Right lobe of liver (tissue), 6 donors: Measurements from ENCODE around the gene RBM26. TPM values are rescaled to one million over a fixed set of nuclear protein-coding genes. Genes with fewer than 3 reads are reported as not detected.

ENCODE experiments used
- ATAC-seq, 4 donors: fragments of 200-7000 bp; cut with Tn5 transposase; one replicate each; pipeline ENCODE4 v1.9.1; 2020; ENCODE audit warnings: mild to moderate bottlenecking in 4 of 4, moderate library complexity in 4 of 4
- DNase-seq, 3 donors: peaks; one replicate each; pipeline ENCODE4 v3.0.0-alpha.2; 2020
- H3K27ac ChIP-seq, 3 donors: fragments of 200-600 bp; one replicate each; pipeline ENCODE4 v1.8.0; 2022
- H3K27me3 ChIP-seq, 2 donors: fragments of 200-600 bp; one replicate each; pipeline ENCODE4 v1.8.0; 2022
- H3K36me3 ChIP-seq, 4 donors: fragments of 200-600 bp; sonication (generic) in 1 of 4; one replicate each; pipeline versions ENCODE4 v1.5.1 to v1.8.0; 2017 to 2022; ENCODE audit warnings: control low read depth in 1 of 4
- H3K4me1 ChIP-seq, 4 donors: fragments of 200-600 bp; sonication (generic) in 1 of 4; one replicate each; pipeline versions ENCODE4 v1.5.1 to v1.8.0; 2017 to 2022; ENCODE audit warnings: control low read depth in 1 of 4
- H3K4me3 ChIP-seq, 3 donors: fragments of 200-600 bp; one replicate each; pipeline ENCODE4 v1.8.0; 2022
- H3K9me3 ChIP-seq, 4 donors: fragments of 200-600 bp; sonication (generic) in 1 of 4; one replicate each; pipeline versions ENCODE4 v1.5.1 to v1.8.0; 2017 to 2022; ENCODE audit warnings: control low read depth in 1 of 4
- CTCF ChIP-seq, 4 donors: fragments of 200-600 bp in 3 of 4; fragments of 450-650 bp in 1 of 4; IDR thresholded peaks; one replicate each; pipeline versions ENCODE4 v1.5.1 to v1.8.0; 2016 to 2022; ENCODE audit warnings: antibody characterized with exemption in 4 of 4, mild to moderate bottlenecking in 2 of 4
- POLR2A ChIP-seq: fragments of 450-650 bp; IDR thresholded peaks from one replicate; pipeline ENCODE4 v1.6.1; 2017; ENCODE audit warnings: antibody characterized with exemption, mild to moderate bottlenecking
- WGBS: methylation state at CpG from one replicate; pipeline ENCODE4 v1.1.6; 2018; ENCODE audit warnings: low coverage, low lambda C conversion rate; ENCODE audit not compliant: insufficient coverage; ENCODE audit errors: missing lambda C conversion rate; 5-methylcytosine and 5-hydroxymethylcytosine counted together
- intact Hi-C, 2 donors: fragments of 100-400 bp; cut with DNase I; formaldehyde crosslinking; loops; one replicate each; pipeline versions ENCODE4 v1.11.2 to v1.14.1; 2022
- total RNA-seq, 6 experiments: library from RNA; depleted of rRNA in 2 of 6; stranded (reverse); fragments of >200 nt in 2 of 6; fragmentation: NEBNext Ultra II Directional in 3 of 6; extraction: Animal tissue kit (Norgen Biotek cat#: 25700) in 3 of 6; gene quantifications; one replicate each; pipeline versions ENCODE4 v1.1.0 to v1.2.4, GENCODE V29; 2016 to 2023
- donor health status: DM: no; HTN: yes; CAD: no.
- donor health status: DM: no; HTN: no; CAD: no.
- donor health status: DM: no; HTN: no; CAD: no.
- donor health status: DM: no; HTN: yes; CAD: no.
- donor health status: DM: no; HTN: yes; CAD: no.

Gene RBM26
- total RNA-seq, 6 experiments from 2014 or later = 12.9 to 16.7 (median 15.1) TPM

DNA sequence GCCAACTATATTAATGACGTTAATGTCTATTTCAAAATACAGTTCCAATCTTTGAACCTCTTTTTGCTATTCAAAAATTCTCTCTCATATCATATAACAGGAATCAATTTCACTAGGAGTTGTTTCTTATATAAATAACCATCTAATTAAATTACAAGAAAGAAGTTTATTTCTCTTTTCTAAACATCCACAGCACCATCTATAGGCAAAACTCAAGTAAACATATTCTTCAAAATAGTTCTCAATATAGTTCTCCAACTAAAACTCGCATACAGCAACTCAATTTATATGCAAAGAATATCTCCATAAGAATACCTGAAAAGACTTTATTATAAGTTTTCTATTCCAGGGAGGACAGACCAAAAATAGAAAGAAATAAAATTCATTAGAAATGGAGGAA lies 65.6 kb downstream of the RBM26 start:
- Histone ChIP-seq H3K4me3 (no peak overlapping the region), H3K27me3 (no peaks in the 10 kb centered on the region), H3K4me1 (no peaks in the 10 kb centered on the region), H3K27ac (no peak overlapping the region), H3K9me3 (no peaks in the 10 kb centered on the region), H3K36me3 (peaks cover 6 to 67% (median 21%) of the 10 kb centered on the region in 4 donors)
- TF ChIP-seq POLR2A (no peak), CTCF (IDR thresholded peaks at IDR 0.05) (peak in 1 of 4 donors; percentile 4)
- WGBS = 81% methylated on average over 2 of the region's 2 CpGs
- no peak for DNase-seq
- intact Hi-C loops = no loop called here
- no peak for ATAC-seq

GRCh38 chr13:79338343-79338742 lies 67.7 kb downstream of the RBM26 start:
- ATAC-seq = no peak
- no peak for TF ChIP-seq POLR2A
- TF ChIP-seq CTCF (IDR thresholded peaks at IDR 0.05) = no peak
- Histone ChIP-seq H3K4me3 (no peak overlapping the region), H3K27ac (no peak overlapping the region), H3K36me3 (peaks cover 6 to 70% (median 27%) of the 10 kb centered on the region in 4 donors), H3K27me3 (no peaks in the 10 kb centered on the region), H3K9me3 (no peaks in the 10 kb centered on the region), H3K4me1 (no peaks in the 10 kb centered on the region)
- 97% methylated on average over 3 of the region's 3 CpGs for WGBS
- no peak for DNase-seq
- intact Hi-C loops = no loop called here

DNA sequence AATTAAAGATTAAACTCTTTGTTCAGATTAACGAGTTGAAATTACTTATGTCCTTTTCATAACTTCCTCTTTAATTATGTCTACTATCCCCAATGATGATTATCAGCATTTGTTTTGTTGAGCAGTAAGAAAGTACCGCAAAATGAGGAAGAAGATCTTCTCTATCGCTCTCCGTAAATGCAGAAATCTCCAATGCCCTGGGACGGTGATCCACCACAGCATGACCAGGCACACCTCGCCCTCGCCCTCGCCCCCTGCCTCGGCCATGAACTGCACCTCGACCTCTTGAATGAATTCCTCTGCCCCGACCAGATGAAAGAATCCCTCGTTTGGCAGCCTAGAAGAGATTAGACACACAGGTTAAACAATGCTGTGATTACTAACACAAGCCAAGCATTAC lies 69.1 kb downstream of the RBM26 start:
- ATAC-seq (peak in 1 of 4 donors; percentile 19), DNase-seq (no peak)
- H3K36me3 ChIP-seq = peaks cover 0 to 58% (median 23%) of the 10 kb centered on the region in 4 donors
- H3K4me1 ChIP-seq = no peaks in the 10 kb centered on the region
- intact Hi-C loops = no loop called here
- H3K27me3 ChIP-seq = no peaks in the 10 kb centered on the region
- no peak overlapping the region for H3K4me3 ChIP-seq
- no peaks in the 10 kb centered on the region for H3K9me3 ChIP-seq
- TF ChIP-seq POLR2A = no peak
- no peak for TF ChIP-seq CTCF (IDR thresholded peaks at IDR 0.05)
- 84% methylated on average over 10 of the region's 12 CpGs for WGBS
- H3K27ac ChIP-seq = no peak overlapping the region

GRCh38 chr13:79328510-79328909 lies 77.5 kb downstream of the RBM26 start:
- TF ChIP-seq POLR2A = no peak
- no peak for TF ChIP-seq CTCF (IDR thresholded peaks at IDR 0.05)
- Histone ChIP-seq H3K4me1 (no peaks in the 10 kb centered on the region), H3K9me3 (no peaks in the 10 kb centered on the region), H3K4me3 (no peak overlapping the region), H3K27me3 (no peaks in the 10 kb centered on the region), H3K36me3 (peaks cover 0 to 6% (median under 1%) of the 10 kb centered on the region in 4 donors), H3K27ac (no peak overlapping the region)
- intact Hi-C loops = no loop called here
- DNase-seq = no peak
- ATAC-seq = no peak
- 100% methylated on average over 1 of the region's 1 CpG for WGBS

GRCh38 chr13:79320433-79320832 lies 85.6 kb downstream of the RBM26 start:
- H3K4me1 ChIP-seq = no peaks in the 10 kb centered on the region
- H3K36me3 ChIP-seq = peaks cover 0 to 9% (median 0%) of the 10 kb centered on the region in 4 donors
- no peaks in the 10 kb centered on the region for H3K9me3 ChIP-seq
- intact Hi-C loops = no loop called here
- H3K4me3 ChIP-seq = no peak overlapping the region
- 92% methylated on average over 1 of the region's 1 CpG for WGBS
- no peak for ATAC-seq
- H3K27me3 ChIP-seq = no peaks in the 10 kb centered on the region
- no peak overlapping the region for H3K27ac ChIP-seq
- TF ChIP-seq POLR2A (no peak), CTCF (IDR thresholded peaks at IDR 0.05) (no peak)
- DNase-seq = no peak
